ENCODE measurements around the gene ANGPTL1.
A peak's percentile ranks its signal among the peaks of the same experiment; 100 is the strongest.

ANGPTL1 gene

DNA sequence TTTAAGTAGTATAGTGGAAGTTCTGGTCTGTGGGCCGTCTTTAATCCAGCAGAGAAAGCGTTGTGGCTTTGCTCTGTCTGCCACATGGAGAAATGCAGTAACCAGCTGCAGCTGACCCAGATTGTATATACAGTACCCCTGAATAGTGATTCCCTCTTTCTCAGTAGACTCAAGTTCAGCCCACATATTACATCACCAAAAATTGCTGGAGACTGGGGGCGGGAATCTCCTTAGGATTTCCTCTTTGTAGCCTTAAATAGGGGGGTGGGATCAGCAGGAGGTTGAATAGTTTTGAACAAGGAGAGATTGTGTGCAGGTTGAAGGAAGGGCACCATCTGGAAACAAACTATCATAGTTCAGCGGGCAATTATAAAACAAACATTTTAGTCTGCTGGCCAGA, at the start of gene ANGPTL1:
Gene ANGPTL1, minus strand, starts transcription at position 134 of the 400 bp plus-strand sequence. CDS start 5,301 bp downstream, outside the sequence.
- peak; percentile 76 for DNase-seq

DNA sequence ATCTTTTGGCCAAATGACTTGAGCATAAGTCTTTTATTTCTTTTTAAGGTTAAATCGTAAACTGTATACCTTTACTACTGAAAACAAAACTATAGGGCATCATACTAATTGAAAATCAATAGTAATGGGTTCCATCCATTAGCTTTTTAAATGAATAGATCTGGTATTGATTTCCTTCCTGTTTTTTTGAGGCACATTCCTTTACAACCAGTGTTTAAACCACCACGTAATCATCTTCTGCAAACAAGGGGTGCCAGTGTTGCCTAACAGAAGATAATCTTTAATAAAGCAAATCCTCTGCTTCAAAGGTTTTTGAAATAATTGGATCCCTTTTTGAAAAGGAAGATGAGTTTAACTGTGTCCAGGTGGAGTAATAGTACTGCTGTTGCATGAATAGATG, 48.7 kb upstream of the ANGPTL1 start:
- no peak for DNase-seq

DNA sequence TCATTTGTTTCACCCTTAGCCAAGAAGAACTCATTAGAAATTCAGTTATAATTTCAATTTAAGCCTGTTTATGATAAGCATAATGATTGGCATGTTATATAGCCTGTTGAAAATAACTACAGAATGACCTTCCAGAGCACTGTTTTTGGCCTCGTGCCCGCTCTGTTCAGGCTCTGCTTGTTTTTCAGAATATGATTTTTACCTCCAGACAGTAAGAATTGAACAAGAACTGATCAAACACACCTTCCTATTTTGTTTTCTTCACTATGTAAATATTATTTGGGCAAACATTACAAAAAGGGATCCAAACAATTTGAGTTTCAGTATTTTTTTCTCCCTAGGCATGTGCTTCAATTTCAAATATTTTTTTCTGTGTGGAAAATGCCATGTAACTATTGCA, 48.1 kb upstream of the ANGPTL1 start:
- no peak for DNase-seq

DNA sequence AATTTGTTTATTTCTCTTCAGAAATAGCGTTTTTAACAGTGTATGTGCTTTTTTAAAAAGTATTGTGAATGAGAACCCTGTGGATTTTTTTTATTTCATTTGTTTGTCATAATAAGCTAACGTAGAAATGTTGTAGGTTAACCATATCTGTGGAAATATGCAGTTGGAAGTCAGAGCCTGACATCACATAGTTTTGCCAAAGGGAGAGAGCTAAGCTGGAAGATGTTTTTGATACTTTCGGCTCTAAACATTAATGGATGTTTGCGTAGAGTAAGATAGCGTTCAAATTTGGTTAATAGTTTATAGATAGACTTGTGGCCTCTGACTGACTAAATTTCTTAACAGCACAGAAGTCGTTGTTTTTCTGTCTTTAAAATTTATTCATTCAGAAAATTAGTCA, 47.4 kb upstream of the ANGPTL1 start:
- no peak for DNase-seq

GRCh38 chr1:178916448-178917174, 45.7 kb upstream of the ANGPTL1 start:
- DNase-seq = no peak

DNA sequence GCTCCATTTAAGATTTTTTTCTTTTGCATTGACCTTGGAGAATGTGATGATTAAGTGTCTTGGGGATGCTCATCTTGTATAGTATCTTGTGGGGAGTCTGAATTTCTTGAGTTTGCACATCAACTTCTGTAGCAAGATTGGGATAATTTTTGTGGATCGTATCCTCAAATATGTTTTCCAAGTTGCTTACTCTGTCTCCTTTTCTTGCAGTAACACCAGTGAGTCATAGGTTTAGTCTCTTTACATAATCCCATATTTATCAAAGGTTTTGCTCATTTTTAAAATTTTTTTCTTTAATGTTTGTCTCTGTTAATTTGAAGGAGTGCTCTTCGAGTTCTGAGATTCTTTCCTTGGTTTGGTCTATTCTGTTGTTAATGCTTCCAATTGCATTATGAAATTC, 41.7 kb upstream of the ANGPTL1 start:
- no peak for DNase-seq

DNA sequence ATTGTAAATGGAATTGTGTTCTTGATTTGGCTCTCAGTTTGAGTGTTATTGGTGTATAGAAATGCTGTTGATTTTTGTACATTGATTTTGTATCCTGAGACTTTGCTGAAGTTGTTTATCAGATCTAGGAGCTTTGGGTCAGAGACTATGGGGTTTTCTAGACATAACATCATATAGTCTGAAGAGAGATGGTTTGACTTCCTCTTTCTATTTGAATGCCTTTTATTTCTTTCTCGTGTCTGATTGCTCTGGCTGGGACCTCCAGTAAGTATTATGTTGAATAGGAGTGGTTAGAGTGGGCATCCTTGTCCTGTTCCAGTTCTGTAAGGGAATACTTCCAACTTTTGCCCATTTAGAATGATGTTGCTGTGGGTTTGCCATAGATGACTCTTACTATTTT, 39.1 kb upstream of the ANGPTL1 start:
- DNase-seq = no peak

GRCh38 chr1:178908358-178908757, 37.5 kb upstream of the ANGPTL1 start:
- no peak for DNase-seq

GRCh38 chr1:178901482-178902125, 30.7 kb upstream of the ANGPTL1 start:
- DNase-seq = no peak

DNA sequence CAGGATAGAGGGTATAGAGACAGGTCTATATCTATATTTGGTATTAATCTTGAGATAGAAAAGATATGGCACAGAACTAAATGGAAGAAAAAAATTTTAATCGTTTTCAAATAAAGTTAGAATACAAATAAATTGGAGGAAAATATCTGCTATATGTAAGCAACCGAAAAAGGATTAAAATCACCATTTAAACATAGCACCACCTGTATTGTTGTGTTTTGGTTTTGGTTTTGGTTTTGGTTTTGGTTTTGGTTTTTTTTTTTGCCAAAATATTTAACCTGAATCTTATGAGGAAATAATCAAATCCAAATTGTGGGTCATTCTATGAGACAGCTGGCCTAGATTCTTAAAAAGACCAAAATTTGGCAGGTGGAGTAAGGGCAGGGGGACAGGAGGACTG, 28.5 kb upstream of the ANGPTL1 start:
- no peak for DNase-seq

GRCh38 chr1:178898401-178898800, 27.5 kb upstream of the ANGPTL1 start:
- DNase-seq = no peak

GRCh38 chr1:178895928-178896327, 25.1 kb upstream of the ANGPTL1 start:
- no peak for DNase-seq

DNA sequence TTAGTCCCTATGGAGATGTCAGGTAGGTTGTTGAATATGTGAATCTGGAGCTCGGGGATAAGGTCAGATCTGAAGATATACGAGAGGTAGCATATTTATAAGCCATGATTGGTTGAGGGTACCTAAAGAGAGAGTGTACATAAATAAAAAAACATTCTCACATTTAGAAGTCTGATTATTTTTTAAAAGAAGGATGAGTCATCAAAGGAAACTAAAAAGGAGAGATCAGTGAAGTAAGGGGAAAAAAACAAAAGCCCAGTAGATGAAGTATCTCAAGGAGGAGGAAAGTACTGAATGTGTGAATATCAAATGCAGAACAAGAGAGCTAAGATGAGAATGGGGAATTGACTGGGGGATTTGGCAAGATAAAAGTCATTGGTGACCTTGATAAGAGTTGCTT, 15.7 kb upstream of the ANGPTL1 start:
- no peak for DNase-seq

DNA sequence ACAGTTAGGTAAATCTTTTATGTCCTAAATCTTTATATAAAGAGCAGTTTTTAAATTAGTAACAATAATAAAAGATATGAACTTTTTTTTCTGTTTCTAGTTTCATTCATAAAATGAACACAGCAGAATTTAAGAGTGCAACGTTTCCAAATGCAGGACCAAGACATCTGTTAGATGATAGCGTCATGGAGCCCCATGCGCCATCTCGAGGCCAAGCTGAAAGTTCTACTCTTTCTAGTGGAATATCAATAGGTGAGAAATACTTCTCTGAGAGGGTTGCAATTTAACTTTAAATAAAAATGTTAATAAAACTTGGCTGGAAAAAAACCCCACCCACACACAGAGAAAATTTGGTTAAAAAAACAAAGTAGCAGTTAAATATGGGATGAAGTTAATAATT, 15.0 kb upstream of the ANGPTL1 start:
- no peak for DNase-seq

GRCh38 chr1:178881950-178882349, 11.1 kb upstream of the ANGPTL1 start:
- DNase-seq = no peak

DNA sequence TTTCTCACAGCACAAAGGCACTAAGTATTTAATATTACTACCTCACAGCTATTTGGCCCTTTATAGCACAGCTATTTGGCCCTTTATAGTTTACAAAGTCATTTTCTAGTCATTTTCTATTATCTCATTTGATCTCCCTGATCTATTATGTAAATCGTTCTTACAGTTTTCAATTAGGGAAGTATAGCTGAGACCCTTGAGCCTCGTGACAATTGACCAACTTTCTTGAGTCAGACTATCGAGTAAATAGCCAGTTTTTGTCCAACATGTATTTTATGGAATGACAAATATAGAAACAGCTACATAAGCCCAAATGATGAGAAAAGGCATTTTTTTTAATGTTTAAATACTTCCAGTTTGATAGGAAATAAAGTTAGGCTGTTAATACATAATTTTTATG, 7.0 kb upstream of the ANGPTL1 start:
- no peak for DNase-seq

DNA sequence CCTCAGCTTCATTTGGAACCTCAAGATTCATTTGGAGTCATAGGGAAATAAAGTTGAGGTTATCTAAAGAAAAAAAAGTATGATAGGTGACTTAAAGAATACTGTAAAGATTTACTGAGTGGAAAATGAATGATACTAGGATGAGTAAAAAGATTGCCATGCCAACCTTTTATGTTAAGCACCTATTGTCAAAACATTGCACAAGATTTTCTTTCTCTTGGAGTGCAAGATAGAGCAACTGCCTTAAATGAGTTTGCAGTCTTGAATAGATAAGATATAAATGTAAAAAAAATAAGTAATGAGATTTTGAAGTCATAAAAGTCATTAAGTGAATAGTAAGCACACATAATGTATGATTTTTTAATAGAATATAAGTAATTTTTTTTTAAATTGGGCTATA, 5.1 kb upstream of the ANGPTL1 start:
- no peak for DNase-seq

GRCh38 chr1:178874966-178875365, 4.1 kb upstream of the ANGPTL1 start:
- no peak for DNase-seq

- DNase-seq = no peak
Observed at GRCh38 chr1:178871551-178872320, 859 bp upstream of the ANGPTL1 start.

DNA sequence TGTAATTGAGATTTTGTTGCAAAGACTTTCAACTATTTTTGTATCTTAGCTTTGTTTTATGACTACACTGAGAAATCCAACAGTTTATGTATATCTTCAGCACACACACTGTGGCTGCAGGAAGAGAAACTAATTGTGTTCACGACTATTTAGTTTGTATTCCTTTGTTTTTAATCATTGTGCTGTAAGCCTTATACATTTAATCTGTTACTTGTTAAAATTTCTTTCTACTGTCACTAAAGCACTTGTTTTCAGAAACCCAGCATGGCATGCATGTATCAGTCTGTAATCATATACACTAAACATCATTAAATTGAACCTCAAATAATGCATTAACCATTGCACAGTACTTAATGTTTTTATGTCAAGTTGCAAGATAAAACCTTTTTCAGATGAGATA, 656 bp downstream of the ANGPTL1 start:
- DNase-seq = no peak

DNA sequence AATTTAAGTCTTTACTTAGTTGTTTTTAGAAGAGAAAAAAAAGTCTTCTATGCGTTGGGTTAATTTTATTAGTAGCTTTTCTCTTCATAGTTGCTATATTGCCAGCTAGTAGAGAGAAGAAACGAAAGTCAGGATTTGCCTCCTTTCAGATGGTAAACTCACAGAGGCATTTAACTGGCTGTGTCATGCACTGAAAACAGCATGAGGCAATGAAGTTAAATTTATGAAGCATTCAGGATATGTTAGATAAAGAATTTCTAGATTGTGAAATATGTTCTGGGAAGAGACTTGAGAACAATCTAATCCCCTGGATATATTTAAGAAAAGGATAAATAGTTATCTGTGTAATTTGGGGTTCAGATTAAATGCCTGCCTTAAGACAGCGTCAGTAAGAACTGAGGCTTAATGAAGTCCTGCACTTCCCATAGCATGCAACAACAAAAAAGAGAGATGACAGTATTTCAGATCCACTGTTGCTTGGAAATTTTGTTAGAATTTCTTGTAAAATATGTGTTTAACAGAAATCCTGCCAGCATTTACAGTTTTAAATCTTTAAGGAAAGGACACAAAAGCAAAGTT, 1.7 kb downstream of the ANGPTL1 start:
- DNase-seq = no peak

- DNase-seq = no peak
Observed at GRCh38 chr1:178868706-178869105, 2.2 kb downstream of the ANGPTL1 start.

DNA sequence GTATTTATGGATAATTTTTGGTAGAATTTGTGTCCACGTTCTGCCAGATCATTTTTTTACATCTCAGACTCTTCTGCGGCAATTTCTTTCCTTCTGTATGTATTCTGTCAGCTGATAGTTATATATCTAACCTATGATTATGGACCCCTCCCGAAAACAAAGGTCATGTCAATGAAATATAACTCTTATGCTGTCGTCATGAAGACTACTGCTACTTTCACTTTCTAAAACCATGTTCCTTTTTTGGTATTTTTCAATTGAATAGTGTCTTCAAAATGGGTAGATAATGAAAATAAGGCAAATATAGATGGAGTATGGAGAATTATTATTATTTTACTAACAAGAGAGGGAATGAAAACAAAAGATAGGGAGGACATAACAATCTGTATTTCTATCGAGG, 3.2 kb downstream of the ANGPTL1 start:
- no peak for DNase-seq

- DNase-seq = no peak
Observed at GRCh38 chr1:178864326-178864725, 6.6 kb downstream of the ANGPTL1 start.
